CD4-positive, alpha-beta memory T cell (primary cell): Measurements from ENCODE around the gene SLC26A8. TPM values are rescaled to one million over a fixed set of nuclear protein-coding genes. Genes with fewer than 3 reads are reported as not detected.
"Not testable (repeated sequence)": the region's sequence is repeated elsewhere in the genome, so short reads cannot be mapped to it uniquely, and the experiment has no call there.

ENCODE experiments used
- CTCF ChIA-PET: fragments of 350-600 bp; sonication (Branson Sonifier 250); formaldehyde crosslinking; loops from one replicate; lab custom pipeline; 2021; ENCODE audit warnings: inconsistent platforms; ENCODE audit not compliant: partially characterized antibody; lab: Charles Lee
- POLR2A ChIA-PET: fragments of 350-600 bp; sonication (Branson Sonifier 250); formaldehyde crosslinking; loops from one replicate; lab custom pipeline; 2021; ENCODE audit not compliant: partially characterized antibody; lab: Charles Lee
- DNase-seq, 5 donors: peaks; one replicate each; pipeline versions ENCODE4 v3.0.0 to v3.0.0-alpha.2; 2020 to 2022; ENCODE audit warnings: mixed read lengths in 1 of 5
- H3K27ac ChIP-seq: one replicate; pipeline ENCODE4 v1.7.0; 2013; ENCODE audit warnings: low read depth, low read length
- H3K27me3 ChIP-seq: 2 replicates; pipeline ENCODE4 v1.7.0; 2013; ENCODE audit warnings: mild to moderate bottlenecking, low read length, moderate library complexity; ENCODE audit not compliant: insufficient read depth
- H3K36me3 ChIP-seq: 2 replicates; pipeline ENCODE4 v1.7.0; 2013; ENCODE audit warnings: mild to moderate bottlenecking, low read length, moderate library complexity; ENCODE audit not compliant: insufficient read depth
- H3K4me1 ChIP-seq: 2 replicates; pipeline ENCODE4 v1.7.0; 2013; ENCODE audit warnings: mild to moderate bottlenecking, low read length, moderate library complexity; ENCODE audit not compliant: insufficient read depth
- H3K4me3 ChIP-seq, 2 donors: one replicate each; pipeline ENCODE4 v1.7.0; 2013; ENCODE audit warnings: low read length in 2 of 2, mild to moderate bottlenecking in 1 of 2
- H3K9me3 ChIP-seq, 2 donors: one replicate each; pipeline ENCODE4 v1.7.0; 2013; ENCODE audit warnings: low read length in 2 of 2, control low read depth in 1 of 2; ENCODE audit not compliant: control insufficient read depth in 1 of 2
- H3K27ac Mint-ChIP-seq, 7 donors: one replicate each; pipeline ENCODE4 v1.8.0; 2020 to 2021; ENCODE audit warnings: mixed read lengths in 7 of 7, mild to moderate bottlenecking in 6 of 7, inconsistent platforms in 3 of 7, moderate library complexity in 3 of 7
- H3K27me3 Mint-ChIP-seq, 2 donors: one replicate each; pipeline ENCODE4 v1.8.0; 2020 to 2021; ENCODE audit warnings: mixed read lengths in 2 of 2
- H3K36me3 Mint-ChIP-seq, 2 donors: one replicate each; pipeline ENCODE4 v1.8.0; 2020 to 2021; ENCODE audit warnings: mixed read lengths in 2 of 2, inconsistent platforms in 1 of 2, mild to moderate bottlenecking in 1 of 2
- H3K4me1 Mint-ChIP-seq, 4 donors: one replicate each; pipeline ENCODE4 v1.8.0; 2020 to 2021; ENCODE audit warnings: mixed read lengths in 4 of 4, mild to moderate bottlenecking in 1 of 4
- H3K4me3 Mint-ChIP-seq, 8 donors: one replicate each; pipeline ENCODE4 v1.8.0; 2020 to 2021; ENCODE audit warnings: mixed read lengths in 8 of 8, mild to moderate bottlenecking in 7 of 8, moderate library complexity in 6 of 8, inconsistent platforms in 3 of 8
- H3K9me3 Mint-ChIP-seq, 8 donors: one replicate each; pipeline ENCODE4 v1.8.0; 2020 to 2021; ENCODE audit warnings: mixed read lengths in 8 of 8, mild to moderate bottlenecking in 5 of 8, inconsistent platforms in 3 of 8, moderate library complexity in 1 of 8
- intact Hi-C: fragments of 100-400 bp; cut with micrococcal nuclease; formaldehyde crosslinking; loops from one replicate; pipeline ENCODE4 v1.15.1; 2023
- polyA plus RNA-seq, 2 donors: library from polyadenylated mRNA; unstranded; fragments of 300-500 nt; fragmentation: Illumina TruSeq; gene quantifications; one replicate each; pipeline ENCODE4 v1.2.3, GENCODE V29; 2021
- total RNA-seq, 2 experiments: library from RNA; stranded (reverse); gene quantifications; one replicate each; pipeline ENCODE4 v1.2.3, GENCODE V29; 2021

Gene SLC26A8
- total and polyA plus RNA-seq, 4 experiments from 2014 or later: 0.09 TPM; not detected in 3

- H3K4me1 Mint-ChIP-seq, intact Hi-C loops, H3K4me1 ChIP-seq, H3K9me3 ChIP-seq, H3K27ac Mint-ChIP-seq, H3K27me3 ChIP-seq, H3K36me3 ChIP-seq, H3K36me3 Mint-ChIP-seq, POLR2A ChIA-PET, H3K4me3 ChIP-seq, H3K4me3 Mint-ChIP-seq, H3K9me3 Mint-ChIP-seq, DNase-seq, CTCF ChIA-PET, H3K27ac ChIP-seq: not testable (repeated sequence)
- peaks cover 5 to 11% of the 10 kb centered on the region in 2 donors for H3K27me3 Mint-ChIP-seq
These were observed 83.3 kb downstream of the SLC26A8 start for GRCh38 chr6:35941170-35941569.

GRCh38 chr6:35940014-35940413 is 84.4 kb downstream of the SLC26A8 start:
- H3K27me3 ChIP-seq, DNase-seq, H3K9me3 Mint-ChIP-seq, H3K4me1 ChIP-seq, H3K4me1 Mint-ChIP-seq, intact Hi-C loops, CTCF ChIA-PET, H3K27ac Mint-ChIP-seq, H3K4me3 Mint-ChIP-seq, H3K27ac ChIP-seq, POLR2A ChIA-PET, H3K9me3 ChIP-seq, H3K36me3 Mint-ChIP-seq, H3K4me3 ChIP-seq, H3K36me3 ChIP-seq: not testable (repeated sequence)
- peaks cover 6 to 10% of the 10 kb centered on the region in 2 donors for H3K27me3 Mint-ChIP-seq

- intact Hi-C loops, H3K27ac ChIP-seq, H3K4me1 ChIP-seq, H3K36me3 Mint-ChIP-seq, H3K4me3 ChIP-seq, CTCF ChIA-PET, H3K4me1 Mint-ChIP-seq, H3K27ac Mint-ChIP-seq, POLR2A ChIA-PET, H3K4me3 Mint-ChIP-seq, H3K9me3 ChIP-seq, DNase-seq, H3K27me3 ChIP-seq, H3K36me3 ChIP-seq, H3K9me3 Mint-ChIP-seq: not testable (repeated sequence)
- H3K27me3 Mint-ChIP-seq: peaks cover 6 to 12% of the 10 kb centered on the region in 2 donors
These were observed 85.2 kb downstream of the SLC26A8 start for GRCh38 chr6:35939259-35939658.

GRCh38 chr6:35936681-35937359 is 87.6 kb downstream of the SLC26A8 start:
- Histone ChIP-seq H3K9me3 (no peaks in the 10 kb centered on the region), H3K27me3 (no peaks in the 10 kb centered on the region), H3K4me3 (no peak overlapping the region), H3K27ac (no peak overlapping the region), H3K4me1 (no peaks in the 10 kb centered on the region), H3K36me3 (no peaks in the 10 kb centered on the region)
- Mint-ChIP-seq H3K27me3 (peaks cover 6 to 12% of the 10 kb centered on the region in 2 donors), H3K4me1 (no peaks in the 10 kb centered on the region), H3K9me3 (peaks cover 0 to 5% (median 0%) of the 10 kb centered on the region in 8 donors), H3K27ac (no peak overlapping the region), H3K36me3 (no peaks in the 10 kb centered on the region), H3K4me3 (no peak overlapping the region)
- POLR2A ChIA-PET: no interaction called here
- intact Hi-C loops: no loop called here
- CTCF ChIA-PET: no interaction called here
- DNase-seq: no peak

- Histone ChIP-seq H3K4me3 (no peak overlapping the region), H3K36me3 (no peaks in the 10 kb centered on the region), H3K9me3 (no peaks in the 10 kb centered on the region), H3K27me3 (no peaks in the 10 kb centered on the region), H3K4me1 (no peaks in the 10 kb centered on the region), H3K27ac (no peak overlapping the region)
- Mint-ChIP-seq H3K27ac (no peak overlapping the region), H3K27me3 (peaks cover 1 to 9% of the 10 kb centered on the region in 2 donors), H3K4me1 (no peaks in the 10 kb centered on the region), H3K4me3 (no peak overlapping the region), H3K9me3 (peaks cover 0 to 4% (median 0%) of the 10 kb centered on the region in 8 donors), H3K36me3 (no peaks in the 10 kb centered on the region)
- intact Hi-C loops: no loop called here
- POLR2A ChIA-PET: no interaction called here
- CTCF ChIA-PET: no interaction called here
- DNase-seq: no peak
These were observed 89.0 kb downstream of the SLC26A8 start for GRCh38 chr6:35935469-35935868.

- H3K27ac ChIP-seq: no peak overlapping the region
- no peaks in the 10 kb centered on the region for H3K36me3 Mint-ChIP-seq
- no peaks in the 10 kb centered on the region for H3K4me1 ChIP-seq
- DNase-seq: no peak
- no peaks in the 10 kb centered on the region for H3K4me1 Mint-ChIP-seq
- no peaks in the 10 kb centered on the region for H3K36me3 ChIP-seq
- H3K27me3 ChIP-seq: no peaks in the 10 kb centered on the region
- H3K27me3 Mint-ChIP-seq: peaks cover 1 to 5% of the 10 kb centered on the region in 2 donors
- no peak overlapping the region for H3K4me3 Mint-ChIP-seq
- H3K27ac Mint-ChIP-seq: no peak overlapping the region
- no peaks in the 10 kb centered on the region for H3K9me3 ChIP-seq
- CTCF ChIA-PET: no interaction called here
- no peak overlapping the region for H3K4me3 ChIP-seq
- POLR2A ChIA-PET: no interaction called here
- peaks cover 0 to 4% (median 0%) of the 10 kb centered on the region in 8 donors for H3K9me3 Mint-ChIP-seq
- intact Hi-C loops: no loop called here
These were observed 90.6 kb downstream of the SLC26A8 start for GRCh38 chr6:35933844-35934243.

GRCh38 chr6:35931873-35932272 is 92.6 kb downstream of the SLC26A8 start:
- H3K9me3 ChIP-seq, H3K27me3 Mint-ChIP-seq, H3K27ac Mint-ChIP-seq, H3K4me1 Mint-ChIP-seq, H3K9me3 Mint-ChIP-seq, DNase-seq, intact Hi-C loops, H3K36me3 ChIP-seq, CTCF ChIA-PET, H3K36me3 Mint-ChIP-seq, H3K27ac ChIP-seq, H3K4me3 ChIP-seq, H3K4me1 ChIP-seq, H3K27me3 ChIP-seq: not testable (repeated sequence)
- H3K4me3 Mint-ChIP-seq: peak overlapping the region in 5 of 8 donors; percentile 3 to 63 (median 36)
- POLR2A ChIA-PET: interaction anchor here (0.8 kb wide), 1 partner anchor 12 kb away, joined by 4 read pairs; no protein-coding TSS in a partner anchor
